IPS-18c (cell line): ENCODE measurements around the gene CIC.
"Not testable (repeated sequence)": the region's sequence is repeated elsewhere in the genome, so short reads cannot be mapped to it uniquely, and the experiment has no call there.

Experiments
- H3K4me3 ChIP-seq: 2 replicates; pipeline ENCODE4 v1.7.0; 2013; ENCODE audit warnings: low read depth, mild to moderate bottlenecking, low read length, moderate library complexity; ENCODE audit not compliant: insufficient read depth
- H3K9me3 ChIP-seq: one replicate; pipeline ENCODE4 v1.6.1; 2013; ENCODE audit warnings: mild to moderate bottlenecking, low read length, moderate library complexity; ENCODE audit not compliant: control insufficient read depth, insufficient read depth

CIC gene

DNA sequence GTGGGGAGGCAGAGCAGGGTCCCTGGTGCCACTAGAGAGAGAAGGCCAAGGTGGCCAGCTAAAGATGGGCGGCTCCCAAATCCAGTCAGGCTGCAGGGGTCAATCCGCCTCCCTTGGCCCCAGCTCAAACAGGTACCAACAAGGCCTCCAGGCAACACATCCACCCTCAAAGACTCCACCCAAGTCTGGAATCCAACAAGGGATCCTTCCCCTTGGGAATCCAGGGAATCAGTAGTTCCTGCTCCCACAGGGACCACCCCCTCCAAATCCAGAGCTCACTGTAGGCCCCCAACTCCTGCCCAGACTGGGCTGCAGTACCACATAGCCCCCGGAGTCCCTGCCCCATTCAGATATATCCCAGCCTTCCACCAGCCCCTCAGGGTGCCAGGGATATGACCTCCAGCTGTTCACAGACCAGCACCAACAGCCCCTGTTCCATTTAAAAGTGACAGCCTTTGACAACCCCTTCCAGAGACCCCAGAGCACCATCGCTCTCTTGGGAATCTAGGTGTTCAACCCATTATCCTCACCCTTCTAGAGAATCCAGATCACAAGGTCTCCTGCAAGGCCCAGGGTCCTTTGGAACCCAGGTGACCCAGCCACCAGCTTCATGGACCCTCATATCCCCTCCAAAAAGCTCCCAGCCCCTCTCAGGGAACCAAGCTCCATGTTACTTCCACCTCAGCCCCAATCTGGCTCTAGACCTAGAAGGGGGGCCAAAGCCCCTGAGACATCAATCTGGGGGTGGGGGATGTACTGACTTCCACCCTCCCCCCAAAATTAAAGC lies 17.3 kb upstream of the CIC start:
- Histone ChIP-seq H3K4me3 (peak overlapping the region; percentile 24), H3K9me3 (no peaks in the 10 kb centered on the region)

DNA sequence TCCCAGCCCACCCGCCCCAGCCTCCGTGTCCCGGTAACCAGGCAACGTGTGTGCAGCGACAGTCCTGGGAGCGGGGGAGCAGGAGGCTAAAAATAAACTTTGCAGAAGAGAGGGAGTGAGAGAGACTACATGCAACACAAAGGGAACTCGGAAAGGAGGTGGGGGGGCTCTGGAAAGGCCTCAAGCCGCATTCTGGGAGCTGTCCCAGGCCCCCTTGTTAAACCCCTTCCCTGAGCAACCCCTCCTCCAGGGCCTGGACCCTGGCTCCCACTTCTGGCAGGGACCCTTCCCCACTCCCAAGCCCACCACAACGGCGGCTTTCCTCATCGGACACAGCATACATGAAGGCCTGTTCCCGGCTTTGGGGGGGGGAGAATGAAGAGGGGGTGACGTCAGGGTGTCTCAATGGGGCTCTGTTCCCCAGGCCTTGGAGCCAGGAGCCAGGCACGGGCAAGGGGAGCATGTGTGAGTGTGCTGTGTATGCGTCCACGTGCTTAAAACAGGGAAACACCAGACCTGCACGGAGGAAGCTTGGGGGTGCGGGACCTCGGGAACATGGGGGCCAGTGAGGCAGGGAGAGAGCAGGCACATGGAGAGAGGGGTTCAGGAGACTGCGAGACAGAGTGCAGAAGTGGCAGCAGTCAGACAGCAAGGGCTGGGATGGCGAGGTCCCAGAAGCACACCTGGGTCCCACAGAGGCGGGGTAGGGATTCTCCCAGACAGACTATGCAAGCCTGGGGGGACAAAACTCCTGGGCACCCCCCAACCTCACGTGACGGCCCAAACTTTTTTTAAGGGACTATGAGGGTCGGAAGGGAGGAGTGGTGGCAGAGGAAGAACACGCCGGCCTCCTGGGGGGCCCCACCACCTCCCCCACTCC lies 16.4 kb upstream of the CIC start:
- Histone ChIP-seq H3K9me3 (no peaks in the 10 kb centered on the region), H3K4me3 (peak overlapping the region; percentile 85)

GRCh38 chr19:42253245-42254088 lies 15.6 kb upstream of the CIC start:
- Histone ChIP-seq H3K4me3 (peak overlapping the region; percentile 85), H3K9me3 (no peaks in the 10 kb centered on the region)

DNA sequence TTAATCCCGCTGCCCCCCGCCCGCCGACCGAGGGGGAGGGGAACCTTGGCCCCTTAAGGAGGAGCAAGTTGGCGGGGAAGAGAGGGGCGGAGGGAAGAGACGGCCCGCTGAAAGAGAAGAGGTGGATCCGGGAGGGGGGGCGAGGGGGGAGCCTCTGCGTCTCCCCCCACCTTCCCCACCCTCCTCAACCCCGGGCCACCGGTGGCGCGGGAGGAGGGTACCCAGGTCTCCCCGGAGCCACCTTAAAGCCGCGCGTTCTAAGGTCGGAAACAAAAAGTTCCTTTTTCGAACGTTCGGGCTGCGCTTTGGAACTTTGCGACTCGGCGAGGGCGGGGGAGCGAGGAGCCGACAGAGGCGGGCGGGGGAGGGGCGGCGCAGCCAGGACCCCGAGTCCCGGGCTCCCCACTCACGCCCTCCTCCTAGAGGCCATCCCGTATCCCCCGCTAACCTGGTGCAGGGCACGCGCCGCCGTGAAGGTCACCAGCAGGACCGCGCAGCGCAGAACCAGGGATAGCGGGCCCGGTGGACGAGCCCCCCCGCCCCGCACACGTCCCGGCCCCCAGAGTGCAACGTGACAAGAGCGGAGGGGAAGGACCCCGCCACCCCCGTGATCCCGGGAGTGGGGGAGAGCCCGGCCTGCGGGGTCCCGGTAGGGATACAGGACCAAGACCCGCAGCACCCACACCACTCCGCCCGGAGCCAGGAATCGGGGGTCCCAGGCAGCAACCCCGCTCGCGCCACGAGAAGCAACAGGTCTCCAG lies 14.8 kb upstream of the CIC start:
- Histone ChIP-seq H3K4me3 (peak overlapping the region; percentile 82), H3K9me3 (no peaks in the 10 kb centered on the region)

DNA sequence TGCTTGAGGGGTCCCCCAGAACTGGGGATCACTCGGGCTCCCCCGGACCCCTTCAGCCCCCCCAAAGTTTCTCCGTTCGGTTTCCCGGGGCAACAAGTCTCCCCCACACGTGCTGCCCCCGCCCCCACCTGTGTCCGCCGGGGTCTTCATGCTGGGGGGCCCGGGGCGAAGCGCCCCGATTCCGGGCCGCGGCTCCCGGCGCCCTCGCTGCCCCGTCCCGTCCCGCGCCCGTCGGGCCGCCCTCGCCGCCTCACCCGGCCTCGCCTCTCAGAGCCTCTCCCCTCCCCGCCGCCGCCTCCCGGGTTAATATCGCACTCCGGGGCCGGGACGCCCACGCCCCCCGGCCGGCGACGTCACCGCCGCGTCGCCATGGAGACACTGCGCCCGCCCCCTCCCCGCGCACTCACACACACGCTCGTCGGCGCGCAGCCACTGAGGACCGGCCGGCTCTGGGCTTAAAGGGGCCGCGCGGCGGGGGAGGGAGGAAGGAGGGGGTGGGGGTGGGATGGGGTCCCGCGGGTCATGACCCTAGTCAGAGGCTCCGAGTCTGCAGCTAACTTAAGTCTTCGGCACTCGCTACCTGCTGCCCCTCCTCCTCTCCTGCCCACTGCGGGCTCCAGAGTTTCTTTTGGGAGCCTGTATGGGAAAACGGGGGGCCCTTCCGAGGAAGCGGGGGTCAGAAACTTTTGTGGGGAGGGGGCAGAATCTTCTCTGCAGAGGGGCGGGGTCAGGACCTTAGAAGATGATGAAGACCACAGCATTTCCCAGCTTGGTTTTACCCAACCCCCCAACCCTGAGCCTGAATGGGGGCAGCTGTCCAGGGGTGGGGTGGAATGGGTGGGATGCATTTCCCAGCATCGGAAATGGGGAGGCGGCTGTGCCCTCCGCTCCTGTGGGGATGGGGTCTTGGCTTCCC lies 13.9 kb upstream of the CIC start, which contains the start of gene ERF:
TSS of gene ERF (minus strand) at position 279 of the 916 bp plus-strand sequence. CDS start at position 150, 129 bp downstream.
- peak within 1 kb of the TSS; percentile 82 for H3K4me3 ChIP-seq
- H3K9me3 ChIP-seq: no peaks in the 10 kb centered on the region

GRCh38 chr19:42255766-42256745 lies 13.0 kb upstream of the CIC start:
- H3K4me3 ChIP-seq: peak overlapping the region; percentile 64
- H3K9me3 ChIP-seq: no peaks in the 10 kb centered on the region

DNA sequence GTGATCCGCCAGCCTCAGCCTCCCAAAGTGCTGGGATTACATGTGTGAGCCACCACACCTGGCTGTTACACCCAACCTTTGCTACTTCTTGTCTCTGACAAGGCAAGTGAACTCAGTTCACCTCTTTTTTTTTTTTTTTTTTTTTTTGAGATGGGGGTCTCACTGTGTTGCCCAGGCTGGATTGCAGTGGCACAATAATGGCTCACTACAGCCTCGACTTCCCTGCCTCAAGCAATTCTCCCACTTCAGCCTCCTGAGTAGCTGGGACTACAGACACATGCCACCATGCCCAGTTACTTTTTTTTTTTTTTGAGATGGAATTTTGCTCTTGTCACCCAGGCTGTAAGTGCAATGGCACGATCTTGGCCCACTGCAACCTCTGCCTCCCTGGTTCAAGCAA lies 11.2 kb upstream of the CIC start:
- H3K4me3 ChIP-seq: not testable (repeated sequence)

GRCh38 chr19:42261763-42262162 lies 7.3 kb upstream of the CIC start:
- Histone ChIP-seq H3K9me3 (no peaks in the 10 kb centered on the region), H3K4me3 (no peak overlapping the region)

More for the DNA sequence above, 11.2 kb upstream of the CIC start:
- not testable (repeated sequence) for H3K9me3 ChIP-seq

GRCh38 chr19:42266105-42266504 lies 2.9 kb upstream of the CIC start:
- not testable (repeated sequence) for H3K4me3 ChIP-seq, H3K9me3 ChIP-seq

DNA sequence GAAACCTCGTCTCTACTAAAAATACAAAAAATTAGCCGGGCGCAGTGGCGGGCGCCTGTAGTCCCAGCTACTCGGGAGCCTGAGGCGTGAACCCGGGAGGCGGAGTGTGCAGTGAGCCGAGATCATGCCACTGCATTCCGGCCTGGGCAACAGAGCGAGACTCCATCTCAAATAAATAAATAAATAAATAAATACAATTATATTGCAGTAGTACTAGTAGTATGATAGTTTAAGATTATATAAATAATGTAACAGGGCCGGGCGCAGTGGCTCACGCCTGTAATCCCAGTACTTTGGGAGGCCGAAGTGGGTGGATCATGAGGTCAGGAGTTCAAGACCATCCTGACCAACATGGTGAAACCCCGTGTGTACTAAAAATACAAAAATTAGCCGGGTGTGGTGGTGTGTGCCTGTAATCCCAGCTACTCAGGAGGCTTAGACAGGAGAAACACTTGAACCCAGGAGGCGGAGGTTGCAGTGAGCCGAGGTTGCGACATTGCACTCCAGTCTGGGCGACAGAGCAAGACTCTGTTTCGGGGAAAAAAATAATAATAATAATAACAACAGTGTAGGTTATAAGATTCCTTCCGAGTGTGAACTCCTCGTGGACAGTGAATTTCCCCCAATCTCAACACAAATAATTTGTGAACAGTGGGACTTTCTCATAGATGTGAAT lies 2.0 kb upstream of the CIC start:
- not testable (repeated sequence) for H3K4me3 ChIP-seq

GRCh38 chr19:42267644-42268141 lies 1.4 kb upstream of the CIC start:
- peak overlapping the region; percentile 97 for H3K4me3 ChIP-seq
- no peaks in the 10 kb centered on the region for H3K9me3 ChIP-seq

More for the DNA sequence above, 2.0 kb upstream of the CIC start:
- not testable (repeated sequence) for H3K9me3 ChIP-seq

GRCh38 chr19:42268142-42268703 lies 829 bp upstream of the CIC start:
- H3K9me3 ChIP-seq: no peaks in the 10 kb centered on the region
- H3K4me3 ChIP-seq: peak overlapping the region; percentile 97

DNA sequence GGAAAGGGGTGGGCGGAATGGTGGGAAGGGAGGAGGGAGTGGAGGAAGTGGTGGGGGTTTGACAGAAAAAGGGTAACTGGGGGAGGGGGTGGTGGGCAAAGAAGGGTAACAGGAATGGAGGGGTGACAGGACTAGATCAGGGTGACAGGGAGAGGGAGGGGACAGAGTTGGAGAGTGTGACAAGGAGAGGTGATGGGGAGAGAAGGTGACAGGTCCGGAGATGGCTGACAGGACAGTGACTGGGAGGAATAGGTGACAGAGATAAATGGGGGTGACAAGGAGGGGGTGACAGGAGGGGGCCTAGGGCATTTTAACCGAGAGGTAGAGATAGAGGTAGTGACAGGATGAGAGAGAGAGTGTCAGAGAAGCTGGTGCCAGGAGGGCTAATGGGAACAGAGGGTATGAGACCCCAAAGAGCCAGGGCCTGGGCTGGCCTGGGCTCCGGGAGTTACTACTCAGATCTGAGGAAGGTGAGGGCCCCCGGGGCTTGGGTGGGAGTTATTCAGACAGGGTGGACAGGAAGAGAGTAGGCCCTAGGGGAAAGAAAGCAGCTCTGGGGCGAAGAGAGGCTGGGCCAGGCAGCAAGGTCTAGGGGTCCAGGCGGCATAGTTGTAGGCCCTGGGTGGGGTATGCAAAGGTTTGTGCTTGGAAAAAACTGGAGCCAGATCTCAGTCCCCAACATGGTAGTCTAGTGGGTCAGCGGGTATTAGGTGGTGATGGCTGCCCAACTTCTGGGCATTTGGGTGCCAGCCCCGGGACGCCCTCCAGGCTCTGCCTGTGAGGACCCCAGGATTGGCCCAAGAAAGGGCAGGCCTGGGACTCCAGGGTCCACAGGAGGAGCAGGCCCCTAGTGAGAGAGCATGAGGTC lies 660 bp downstream of the CIC start:
- Histone ChIP-seq H3K4me3 (peak overlapping the region; percentile 46), H3K9me3 (no peaks in the 10 kb centered on the region)
